Measurements from ENCODE around the gene POU2F2.
"Not testable (repeated sequence)": the region's sequence is repeated elsewhere in the genome, so short reads cannot be mapped to it uniquely, and the experiment has no call there.

- not testable (repeated sequence) for TF ChIP-seq CTCF (conservative IDR thresholded peaks at IDR 0.05); ZFX (IDR thresholded peaks at IDR 0.05)
Measured at GRCh38 chr19:42100241-42100640, 32.0 kb downstream of the POU2F2 start.

Data from C4-2B (cell line).